CD14-positive monocyte (primary cell): ENCODE data around the gene AMIGO3. TPM values are rescaled to one million over a fixed set of nuclear protein-coding genes. Genes with fewer than 3 reads are reported as not detected.
A peak's percentile ranks its signal among the peaks of the same experiment; 100 is the strongest.

Experiments
- DNase-seq, 3 donors: peaks; one replicate each; pipeline ENCODE4 v3.0.0-alpha.2; 2011 to 2022
- H2AFZ ChIP-seq: 2 replicates; pipeline ENCODE4 v1.6.0; 2012; ENCODE audit warnings: mild to moderate bottlenecking, low read depth, low read length, inconsistent platforms; ENCODE audit not compliant: insufficient read depth, poor library complexity, severe bottlenecking
- H3K27ac ChIP-seq, 2 donors: 1 replicate in 1 of 2; 2 replicates in 1 of 2; pipeline ENCODE4 v1.5.1; 2012 to 2013; ENCODE audit warnings: low read length in 2 of 2, control low read depth in 1 of 2, inconsistent platforms in 1 of 2, low read depth in 1 of 2, mild to moderate bottlenecking in 1 of 2
- H3K27me3 ChIP-seq, 2 donors: one replicate each; pipeline versions ENCODE4 v1.6.0 to v1.6.1; 2011 to 2013; ENCODE audit warnings: low read length in 2 of 2; ENCODE audit not compliant: control insufficient read depth in 2 of 2, insufficient read depth in 2 of 2
- H3K36me3 ChIP-seq, 2 donors: replicated peaks in 1 of 2; 1 replicate in 1 of 2; 2 replicates in 1 of 2; pipeline versions ENCODE4 v1.5.1 to v1.6.1; 2012 to 2013; ENCODE audit warnings: low read length in 2 of 2, control low read depth in 1 of 2, inconsistent platforms in 1 of 2, mild to moderate bottlenecking in 1 of 2; ENCODE audit not compliant: insufficient read depth in 2 of 2, control insufficient read depth in 1 of 2
- H3K4me1 ChIP-seq, 2 donors: 1 replicate in 1 of 2; 2 replicates in 1 of 2; pipeline versions ENCODE4 v1.5.1 to v1.6.1; 2012 to 2013; ENCODE audit warnings: low read length in 2 of 2, control low read depth in 1 of 2, inconsistent platforms in 1 of 2, mild to moderate bottlenecking in 1 of 2, moderate library complexity in 1 of 2; ENCODE audit not compliant: insufficient read depth in 2 of 2, control insufficient read depth in 1 of 2
- H3K4me2 ChIP-seq: replicated peaks from 2 replicates; pipeline ENCODE3; 2012; ENCODE audit warnings: low read length, moderate library complexity, mild to moderate bottlenecking; ENCODE audit not compliant: poor library complexity, severe bottlenecking; ENCODE audit errors: extremely low read depth
- H3K4me3 ChIP-seq, 3 experiments: fragments of 200-600 bp in 1 of 3; sonication (generic) in 1 of 3; replicated peaks in 1 of 3; 1 replicate in 2 of 3; 2 replicates in 1 of 3; pipeline ENCODE4 v1.5.1; 2011 to 2013; ENCODE audit warnings: low read length in 3 of 3, mild to moderate bottlenecking in 3 of 3, control low read depth in 2 of 3, low read depth in 2 of 3, inconsistent platforms in 1 of 3, moderate library complexity in 1 of 3
- H3K79me2 ChIP-seq: 2 replicates; pipeline ENCODE4 v1.6.0; 2012; ENCODE audit warnings: mild to moderate bottlenecking, control low read depth, inconsistent platforms, low read length, moderate library complexity; ENCODE audit not compliant: insufficient read depth
- H3K9ac ChIP-seq: 2 replicates; pipeline ENCODE4 v1.6.0; 2017; ENCODE audit warnings: low read length, mild to moderate bottlenecking; ENCODE audit not compliant: insufficient read depth, poor library complexity, severe bottlenecking
- H3K9me3 ChIP-seq, 2 donors: replicated peaks in 1 of 2; 1 replicate in 1 of 2; 2 replicates in 1 of 2; pipeline versions ENCODE4 v1.5.1 to v1.6.1; 2012 to 2013; ENCODE audit warnings: low read length in 2 of 2, control low read depth in 1 of 2; ENCODE audit not compliant: control insufficient read depth in 1 of 2, insufficient read depth in 1 of 2
- H4K20me1 ChIP-seq: 2 replicates; pipeline ENCODE4 v1.6.0; 2012; ENCODE audit warnings: mild to moderate bottlenecking, low read length, control low read depth, moderate library complexity; ENCODE audit not compliant: insufficient read depth
- H3K27ac Mint-ChIP-seq, 7 donors: one replicate each; pipeline ENCODE4 v1.8.0; 2020; ENCODE audit warnings: mild to moderate bottlenecking in 7 of 7, mixed read lengths in 7 of 7, moderate library complexity in 6 of 7, inconsistent platforms in 2 of 7
- H3K27me3 Mint-ChIP-seq, 3 donors: one replicate each; pipeline ENCODE4 v1.8.0; 2021 to 2022; ENCODE audit warnings: low read depth in 3 of 3, mild to moderate bottlenecking in 3 of 3, mixed read lengths in 3 of 3, moderate library complexity in 3 of 3, inconsistent platforms in 1 of 3
- H3K36me3 Mint-ChIP-seq, 2 donors: one replicate each; pipeline ENCODE4 v1.8.0; 2020; ENCODE audit warnings: mixed read lengths in 2 of 2, inconsistent platforms in 1 of 2, mild to moderate bottlenecking in 1 of 2
- H3K4me1 Mint-ChIP-seq: one replicate; pipeline ENCODE4 v1.8.0; 2020; ENCODE audit warnings: mild to moderate bottlenecking, mixed read lengths
- H3K4me3 Mint-ChIP-seq, 2 donors: one replicate each; pipeline ENCODE4 v1.8.0; 2020; ENCODE audit warnings: mild to moderate bottlenecking in 2 of 2, mixed read lengths in 2 of 2, moderate library complexity in 1 of 2
- H3K9me3 Mint-ChIP-seq, 7 donors: one replicate each; pipeline ENCODE4 v1.8.0; 2020 to 2022; ENCODE audit warnings: mixed read lengths in 7 of 7, mild to moderate bottlenecking in 6 of 7, moderate library complexity in 6 of 7, inconsistent platforms in 2 of 7
- WGBS: methylation state at CpG from one replicate; pipeline ENCODE4 v1.1.5; 2013; ENCODE audit warnings: missing lambda C conversion rate; ENCODE audit not compliant: insufficient coverage; 5-methylcytosine and 5-hydroxymethylcytosine counted together
- intact Hi-C, 2 donors: fragments of 100-400 bp; cut with micrococcal nuclease; formaldehyde crosslinking; loops; one replicate each; pipeline versions ENCODE4 v1.15.0 to v1.15.1; 2023
- polyA plus RNA-seq, 3 donors: library from polyadenylated mRNA; depleted of rRNA in 1 of 3; unstranded in 2 of 3; stranded (reverse) in 1 of 3; fragments of 300-500 nt in 2 of 3; fragments of >200 nt in 1 of 3; fragmentation: Illumina TruSeq in 2 of 3; gene quantifications; 1 replicate in 2 of 3; 2 replicates in 1 of 3; pipeline ENCODE4 v1.2.3, GENCODE V29; 2012 to 2021
- TF ChIP-seq, protein P1 (sequence below): fragments of 200-600 bp; IDR thresholded peaks from one replicate; pipeline ENCODE4 v1.8.0; 2022; ENCODE audit warnings: antibody characterized with exemption, mild to moderate bottlenecking

AMIGO3 gene
- polyA plus RNA-seq, 3 donors: 0.96 TPM; not detected in 2

- H3K27ac ChIP-seq: peak overlapping the region in 1 of 2 donors; percentile 92
- intact Hi-C loops: loop anchor here (10.0 kb wide), 2 partner anchors 51 to 59 kb away; partner anchors contain the start of genes APEH (in 2 of the 2) and IP6K1 (in 1 of the 2)
- peaks cover 37 to 63% of the 10 kb centered on the region in 2 donors for H3K36me3 Mint-ChIP-seq
- 97% methylated on average over 8 of the region's 11 CpGs for WGBS
- H3K9me3 ChIP-seq: no peaks in the 10 kb centered on the region
- H3K4me2 ChIP-seq: no peak overlapping the region
- TF ChIP-seq, protein P1, sequence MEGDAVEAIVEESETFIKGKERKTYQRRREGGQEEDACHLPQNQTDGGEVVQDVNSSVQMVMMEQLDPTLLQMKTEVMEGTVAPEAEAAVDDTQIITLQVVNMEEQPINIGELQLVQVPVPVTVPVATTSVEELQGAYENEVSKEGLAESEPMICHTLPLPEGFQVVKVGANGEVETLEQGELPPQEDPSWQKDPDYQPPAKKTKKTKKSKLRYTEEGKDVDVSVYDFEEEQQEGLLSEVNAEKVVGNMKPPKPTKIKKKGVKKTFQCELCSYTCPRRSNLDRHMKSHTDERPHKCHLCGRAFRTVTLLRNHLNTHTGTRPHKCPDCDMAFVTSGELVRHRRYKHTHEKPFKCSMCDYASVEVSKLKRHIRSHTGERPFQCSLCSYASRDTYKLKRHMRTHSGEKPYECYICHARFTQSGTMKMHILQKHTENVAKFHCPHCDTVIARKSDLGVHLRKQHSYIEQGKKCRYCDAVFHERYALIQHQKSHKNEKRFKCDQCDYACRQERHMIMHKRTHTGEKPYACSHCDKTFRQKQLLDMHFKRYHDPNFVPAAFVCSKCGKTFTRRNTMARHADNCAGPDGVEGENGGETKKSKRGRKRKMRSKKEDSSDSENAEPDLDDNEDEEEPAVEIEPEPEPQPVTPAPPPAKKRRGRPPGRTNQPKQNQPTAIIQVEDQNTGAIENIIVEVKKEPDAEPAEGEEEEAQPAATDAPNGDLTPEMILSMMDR: no peak
- DNase-seq: peak in 1 of 3 donors; percentile 2
- no peak overlapping the region for H3K4me3 Mint-ChIP-seq
- H3K4me1 ChIP-seq: peaks cover 19 to 25% of the 10 kb centered on the region in 2 donors
- no peak overlapping the region for H3K4me3 ChIP-seq
- peaks cover 42 to 68% of the 10 kb centered on the region in 2 donors for H3K36me3 ChIP-seq
- no peaks in the 10 kb centered on the region for H3K27me3 ChIP-seq
- no peaks in the 10 kb centered on the region for H3K9me3 Mint-ChIP-seq
- H3K27ac Mint-ChIP-seq: peak overlapping the region in 5 of 7 donors; percentile 10 to 92 (median 27)
- peaks cover 17% of the 10 kb centered on the region for H3K79me2 ChIP-seq
- H3K9ac ChIP-seq: no peak overlapping the region
- no peaks in the 10 kb centered on the region for H3K27me3 Mint-ChIP-seq
- no peak overlapping the region for H2AFZ ChIP-seq
- peaks cover 11% of the 10 kb centered on the region for H4K20me1 ChIP-seq
- H3K4me1 Mint-ChIP-seq: peaks cover 20% of the 10 kb centered on the region
Measured at GRCh38 chr3:49725906-49726681, 6.6 kb upstream of the AMIGO3 start.

DNA sequence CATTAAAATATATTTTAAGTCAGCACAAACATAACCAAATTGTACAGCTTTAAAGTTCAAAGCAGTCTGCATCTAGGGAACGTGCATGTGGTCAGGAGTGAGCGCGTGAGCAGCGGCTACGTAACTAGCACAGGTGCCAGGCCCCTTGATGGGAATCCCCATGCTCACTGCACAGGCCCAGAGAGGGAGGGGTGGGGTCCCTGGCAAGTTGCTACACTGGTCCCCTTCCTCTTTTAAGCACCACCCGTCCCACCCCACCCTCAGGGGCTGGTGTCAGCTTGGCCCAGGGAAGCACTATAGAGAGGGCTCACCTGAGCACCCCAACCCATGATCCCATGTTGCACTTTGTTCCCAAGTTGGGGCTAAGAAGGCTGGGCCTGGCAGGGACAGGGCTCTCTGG, 5.1 kb upstream of the AMIGO3 start:
- WGBS: no CpG with 5 or more reads among the region's 6 CpGs
- peak overlapping the region; percentile 46 to 88 (median 53) for H3K4me3 ChIP-seq
- Mint-ChIP-seq H3K27me3 (no peaks in the 10 kb centered on the region), H3K4me1 (peaks cover 24% of the 10 kb centered on the region), H3K9me3 (no peaks in the 10 kb centered on the region), H3K27ac (peak overlapping the region; percentile 90 to 97 (median 95)), H3K36me3 (peaks cover 38 to 59% of the 10 kb centered on the region in 2 donors), H3K4me3 (peak overlapping the region; percentile 87 to 95)
- peaks cover 24 to 31% of the 10 kb centered on the region in 2 donors for H3K4me1 ChIP-seq
- peak overlapping the region; percentile 92 for H2AFZ ChIP-seq
- intact Hi-C loops: loop anchor here (5.0 to 10.0 kb wide), 3 partner anchors 50 to 63 kb away; partner anchors contain the start of genes APEH (in 2 of the 2) and IP6K1 (in 2 of the 2)
- peaks cover 40 to 60% of the 10 kb centered on the region in 2 donors for H3K36me3 ChIP-seq
- H3K79me2 ChIP-seq: peaks cover 22% of the 10 kb centered on the region
- peaks cover 19% of the 10 kb centered on the region for H4K20me1 ChIP-seq
- H3K9ac ChIP-seq: peak overlapping the region; percentile 91
- peak in 1 of 3 donors; percentile 54 for DNase-seq
- H3K27me3 ChIP-seq: no peaks in the 10 kb centered on the region
- TF ChIP-seq, protein P1: no peak
- no peaks in the 10 kb centered on the region for H3K9me3 ChIP-seq
- H3K27ac ChIP-seq: peak overlapping the region; percentile 77 to 92
- peak overlapping the region; percentile 93 for H3K4me2 ChIP-seq
